HuH-7.5 (cell line): Measurements from ENCODE around the gene PCDHB1.

ENCODE experiments used
- DNase-seq: peaks from one replicate; pipeline ENCODE4 v3.0.0; 2011; ENCODE audit warnings: low spot score

PCDHB1 gene, protein sequence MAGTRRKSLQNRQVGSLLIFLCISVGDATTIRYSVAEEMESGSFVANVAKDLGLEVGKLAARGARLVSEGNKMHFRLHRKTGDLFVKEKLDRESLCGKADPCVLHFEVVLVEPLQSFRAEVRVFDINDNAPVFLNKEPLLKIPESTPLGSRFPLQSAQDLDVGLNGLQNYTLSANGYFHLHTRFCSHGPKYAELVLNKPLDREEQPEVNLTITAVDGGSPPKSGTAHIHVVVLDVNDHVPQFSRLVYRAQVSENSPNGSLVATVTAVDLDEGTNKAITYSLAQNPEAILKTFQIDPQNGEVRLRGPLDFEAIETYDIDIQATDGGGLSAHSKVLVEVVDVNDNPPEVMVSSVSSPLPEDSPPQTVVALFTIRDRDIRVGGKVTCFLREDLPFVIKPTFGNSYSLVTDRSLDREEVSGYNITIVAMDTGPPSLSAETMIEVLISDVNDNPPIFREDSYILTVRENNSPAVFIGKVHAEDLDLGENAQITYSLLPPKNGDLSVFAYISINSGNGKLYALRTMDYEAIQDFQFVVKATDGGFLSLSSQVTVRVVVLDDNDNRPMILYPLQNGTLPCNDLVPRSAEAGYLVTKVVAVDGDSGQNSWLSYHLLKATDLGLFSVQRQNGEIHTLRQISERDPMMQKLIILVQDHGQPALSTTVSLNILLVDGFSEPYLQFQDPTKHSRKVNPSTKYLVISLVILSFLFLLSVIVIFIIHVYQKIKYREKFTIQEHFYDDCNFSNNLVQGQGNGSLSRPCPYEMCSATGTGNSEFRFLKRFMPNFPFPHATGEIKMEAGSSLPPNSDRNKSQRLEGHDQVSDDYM

DNA sequence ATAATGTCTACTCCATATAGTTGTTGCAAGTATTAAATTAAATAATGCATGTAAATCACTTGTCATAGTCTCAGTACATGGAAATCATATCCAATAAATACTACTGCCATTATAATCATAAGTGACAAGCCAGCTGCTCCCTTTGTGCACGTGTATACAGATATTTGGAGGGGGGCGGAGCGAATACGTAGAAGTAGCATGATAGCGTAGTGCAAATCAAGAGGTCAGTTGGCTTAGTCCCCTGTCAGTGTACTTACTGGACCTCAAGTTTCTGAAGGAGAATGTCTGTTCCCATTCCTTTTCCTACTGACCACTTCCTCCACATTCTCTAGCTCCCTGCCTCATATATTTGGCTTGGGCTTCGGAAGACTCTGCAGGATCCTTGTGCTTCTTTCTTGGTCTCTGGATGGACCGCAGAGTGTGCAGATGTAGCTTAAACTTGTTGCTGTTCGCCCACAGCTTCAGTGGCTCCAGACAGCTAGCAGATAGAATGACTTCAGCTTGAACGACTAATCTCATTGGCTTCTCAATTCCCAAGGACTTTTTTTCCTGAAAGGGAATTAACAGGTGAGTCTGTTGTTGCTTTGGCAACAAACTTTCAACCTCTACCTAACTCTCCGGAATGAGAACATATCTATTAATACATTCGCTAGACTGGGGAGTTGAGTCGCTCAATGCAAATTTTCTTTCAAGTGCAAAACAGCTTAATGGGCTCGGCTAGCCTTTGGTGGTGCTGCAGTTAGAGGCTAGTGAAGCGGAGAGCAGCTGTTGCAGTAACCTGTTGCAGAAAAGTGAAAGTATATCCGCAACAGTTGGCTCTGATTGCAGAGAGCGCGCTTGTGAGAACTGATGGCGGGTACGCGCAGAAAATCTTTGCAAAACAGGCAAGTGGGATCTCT, at the start of gene PCDHB1:
Gene PCDHB1, plus strand, starts transcription at position 753 of the 899 bp plus-strand sequence. Its CDS starts 97 bp downstream, at position 850.
- DNase-seq, result no peak

DNA sequence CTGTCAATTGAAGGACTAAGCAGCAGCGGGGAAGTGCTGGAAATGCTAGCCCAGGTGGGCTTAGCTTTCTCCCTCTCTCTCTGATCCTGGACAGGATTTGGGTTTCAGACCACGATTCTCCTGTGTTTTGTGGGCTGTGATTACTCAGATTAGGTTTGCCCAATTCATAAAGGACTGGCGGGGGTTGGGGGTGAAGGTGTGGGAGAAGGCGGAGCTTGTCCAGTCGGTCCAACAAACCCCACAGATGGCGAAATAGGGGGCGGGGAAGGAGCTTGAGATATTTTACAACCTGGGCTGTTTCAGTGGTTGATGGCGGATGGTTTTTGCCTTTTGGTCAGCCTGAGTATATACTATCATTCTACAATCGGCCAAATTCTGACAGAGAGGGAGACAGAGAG, 49.7 kb upstream of the PCDHB1 start:
- no peak for DNase-seq

DNA sequence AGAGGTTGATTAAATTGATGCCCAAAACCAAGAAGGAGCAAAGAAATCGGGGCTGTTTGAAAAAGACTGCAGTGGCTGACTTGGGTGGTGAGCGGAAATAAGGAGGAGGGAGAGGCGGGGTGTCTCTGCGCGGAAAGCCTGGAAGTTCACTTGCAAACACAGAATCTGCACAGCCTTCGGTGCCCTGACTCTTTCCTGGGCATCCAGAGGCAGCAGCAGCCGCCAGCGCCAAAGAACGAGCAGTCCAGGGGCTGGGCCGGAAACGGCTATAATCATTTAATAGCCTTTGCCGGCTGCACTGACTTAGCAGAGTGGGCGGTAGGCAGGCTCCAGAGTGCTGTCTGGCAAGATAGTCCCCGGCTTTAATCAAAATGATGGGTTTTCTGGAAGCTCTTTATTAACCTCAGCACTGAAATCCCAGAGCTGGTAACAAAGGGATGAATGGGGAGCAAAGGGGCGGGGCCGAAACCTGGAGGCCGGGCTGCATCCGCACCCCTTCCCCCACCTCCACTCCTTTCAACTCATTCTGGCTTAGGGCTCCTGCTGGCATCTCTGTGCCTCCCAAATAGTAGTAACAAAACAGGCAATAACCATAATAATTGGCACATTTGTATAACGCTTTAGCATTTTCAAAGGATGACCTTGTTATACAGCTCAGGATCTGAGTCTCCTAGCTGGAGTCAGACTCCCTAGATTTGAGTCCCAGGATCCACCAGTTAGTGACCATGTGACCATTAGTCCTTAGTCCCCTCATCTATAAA, 49.1 kb upstream of the PCDHB1 start:
- no peak for DNase-seq

DNA sequence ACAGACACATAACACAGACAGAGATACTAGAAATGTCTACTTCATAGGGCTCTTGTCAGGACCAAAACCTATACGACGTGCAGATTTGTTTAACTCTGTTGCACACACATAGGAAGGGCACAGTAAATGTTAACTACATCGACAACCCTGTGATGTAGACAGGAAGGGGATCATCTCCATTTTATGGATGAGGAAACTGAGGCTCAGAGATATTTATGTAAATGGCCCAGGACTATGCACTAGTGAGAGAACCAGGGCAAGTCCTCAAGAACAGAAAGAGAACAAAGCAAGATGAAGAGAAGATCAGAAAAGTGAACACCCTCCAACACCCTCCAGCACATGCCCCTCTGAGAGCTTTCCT, 48.6 kb upstream of the PCDHB1 start:
- DNase-seq, result no peak

DNA sequence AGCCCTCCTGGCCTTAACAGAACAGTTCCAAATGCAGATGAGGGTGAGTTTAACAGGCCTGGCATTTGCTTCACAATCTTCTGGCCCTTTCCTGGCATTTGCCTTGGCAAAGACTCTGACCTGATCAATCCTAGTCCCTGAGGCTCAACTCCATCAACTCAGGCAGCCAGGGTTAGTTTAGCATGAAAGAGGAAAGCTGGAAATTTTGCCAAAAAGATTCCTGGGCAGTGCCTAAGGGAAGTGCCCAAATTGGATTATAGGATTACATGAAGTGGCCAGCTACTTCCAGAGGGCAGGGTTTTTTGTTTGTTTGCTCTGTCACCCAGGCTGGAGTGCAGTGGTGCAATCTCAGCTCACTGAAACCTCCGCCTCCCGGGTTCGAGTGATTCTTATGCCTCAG, 48.1 kb upstream of the PCDHB1 start:
- DNase-seq, result no peak

DNA sequence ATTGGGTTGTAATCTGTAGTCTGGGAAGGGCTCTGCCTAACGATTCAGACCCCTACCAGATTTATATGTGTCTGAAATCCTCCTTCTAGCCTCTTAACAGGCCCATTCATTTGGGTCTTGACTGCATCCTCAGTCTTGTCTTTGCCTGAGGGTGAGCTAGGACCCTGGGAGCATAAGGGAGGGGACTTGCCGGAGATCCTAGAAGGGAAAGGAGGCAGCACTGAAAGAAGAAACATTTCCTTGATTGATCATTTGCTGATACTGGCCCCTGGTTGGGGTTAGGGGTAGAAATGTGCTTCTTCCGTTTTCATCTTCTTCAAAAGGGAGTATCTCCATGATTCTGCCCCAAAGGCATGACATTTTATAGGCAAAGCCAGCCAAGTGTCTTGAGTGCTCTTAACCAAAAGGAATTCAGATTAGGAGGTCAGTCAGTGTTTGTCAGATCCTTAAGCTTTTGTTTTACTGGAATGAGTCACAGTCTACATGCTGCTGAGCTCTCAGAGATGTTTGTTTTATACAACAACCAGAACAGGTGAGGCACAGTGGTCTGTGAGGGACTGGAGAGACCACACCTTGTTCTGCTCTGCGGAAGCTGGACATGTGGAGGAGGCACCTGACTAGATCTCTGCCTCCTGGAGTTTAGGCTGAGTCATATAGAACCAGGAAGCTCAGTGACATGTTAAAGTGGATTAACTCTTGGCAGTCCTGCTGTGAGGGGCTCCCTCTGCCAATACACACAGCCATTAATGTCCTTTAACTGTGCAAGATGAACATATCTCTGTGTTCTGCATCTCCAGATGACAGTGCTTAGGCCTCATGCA, 47.2 kb upstream of the PCDHB1 start:
- DNase-seq, result no peak

DNA sequence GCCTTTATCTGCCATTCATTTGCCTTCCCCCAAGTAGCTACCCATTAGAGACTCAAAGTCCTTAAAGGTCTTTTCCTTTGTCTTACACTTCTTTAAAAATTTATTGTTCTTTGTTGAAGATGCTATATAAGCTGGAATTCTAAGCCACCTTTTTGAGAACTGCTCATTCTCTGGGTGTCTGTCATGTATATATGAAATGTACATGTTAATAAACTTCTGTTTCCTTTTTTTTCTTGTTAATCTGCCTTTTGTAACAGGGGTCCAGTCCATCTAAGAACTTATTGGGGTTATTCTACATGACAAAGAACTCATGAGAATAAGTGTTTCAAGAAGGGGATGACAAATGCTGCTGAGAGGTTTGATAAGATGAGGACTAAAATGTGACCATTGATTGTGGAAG, 43.4 kb upstream of the PCDHB1 start:
- DNase-seq, result no peak

DNA sequence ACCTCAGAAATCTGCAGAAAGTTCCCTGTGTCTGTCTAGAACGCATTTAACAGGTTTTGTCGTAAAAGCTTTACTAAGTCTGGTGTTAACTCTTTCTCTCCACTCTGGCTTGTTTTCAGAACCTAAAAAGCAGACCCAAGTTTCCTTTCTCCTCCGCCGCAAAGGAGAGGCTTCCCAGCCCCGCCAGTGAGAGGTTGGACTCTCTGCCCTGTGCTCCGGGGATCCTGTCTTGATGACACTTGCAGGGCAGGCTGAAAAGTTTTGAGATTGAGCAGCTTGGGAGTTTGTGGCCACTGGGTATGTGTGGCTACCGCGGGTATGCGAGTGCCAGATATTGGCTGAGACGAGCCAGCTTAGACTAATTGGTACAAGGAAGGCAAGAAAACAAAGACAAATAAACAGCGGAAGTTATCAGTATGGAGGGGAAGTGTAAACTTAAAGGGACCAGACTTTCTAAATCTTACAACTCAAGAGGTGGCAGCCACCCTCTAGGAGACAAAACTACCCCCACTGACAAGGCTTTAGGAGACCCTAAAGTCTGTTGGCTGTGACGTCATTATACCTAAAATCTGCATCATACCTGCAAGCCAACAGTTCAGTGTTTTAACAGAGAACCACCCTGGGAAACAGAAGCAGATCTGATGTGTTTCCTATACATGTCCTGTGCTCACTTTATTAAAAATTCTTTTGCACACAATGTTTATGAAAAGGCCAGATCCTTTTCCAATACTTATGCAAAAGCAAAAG, 41.0 kb upstream of the PCDHB1 start:
- no peak for DNase-seq

DNA sequence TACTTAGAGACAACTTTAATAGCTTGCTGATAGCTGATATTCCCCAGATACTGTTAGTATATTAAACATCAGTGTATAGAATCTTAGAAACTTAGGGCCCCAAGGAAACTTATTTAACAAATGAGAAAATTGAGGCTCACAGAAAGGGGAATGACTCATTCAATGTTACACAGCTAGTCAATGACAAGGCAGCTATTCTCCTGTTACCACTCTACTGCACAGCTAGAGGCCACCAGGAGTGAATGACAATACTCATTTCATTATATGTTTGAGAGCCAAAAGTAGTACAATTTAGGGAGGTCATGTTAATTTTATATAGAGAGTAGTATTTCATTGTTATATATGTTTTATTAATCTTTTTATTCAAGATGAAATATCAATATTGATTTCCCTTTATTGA, 33.2 kb upstream of the PCDHB1 start:
- DNase-seq, result no peak

DNA sequence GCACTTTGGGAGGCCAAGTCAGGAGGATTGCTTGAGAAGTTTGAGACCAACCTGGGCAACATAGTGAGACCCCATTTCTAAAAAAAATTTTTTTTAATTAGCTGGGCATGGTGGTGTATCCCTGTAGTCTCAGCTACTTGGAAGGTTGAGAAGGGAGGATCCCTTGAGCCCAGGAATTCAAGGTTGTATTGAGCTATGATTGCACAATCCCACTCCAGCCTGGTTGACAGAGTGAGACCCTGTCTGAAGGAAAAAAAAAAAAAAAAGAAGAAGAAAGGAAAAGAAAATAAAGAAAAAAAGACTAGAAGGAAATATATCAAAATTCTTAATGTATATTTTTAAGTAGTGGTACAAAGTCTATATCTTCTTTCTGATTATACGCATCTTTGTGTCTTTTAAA, 28.8 kb upstream of the PCDHB1 start:
- no peak for DNase-seq

DNA sequence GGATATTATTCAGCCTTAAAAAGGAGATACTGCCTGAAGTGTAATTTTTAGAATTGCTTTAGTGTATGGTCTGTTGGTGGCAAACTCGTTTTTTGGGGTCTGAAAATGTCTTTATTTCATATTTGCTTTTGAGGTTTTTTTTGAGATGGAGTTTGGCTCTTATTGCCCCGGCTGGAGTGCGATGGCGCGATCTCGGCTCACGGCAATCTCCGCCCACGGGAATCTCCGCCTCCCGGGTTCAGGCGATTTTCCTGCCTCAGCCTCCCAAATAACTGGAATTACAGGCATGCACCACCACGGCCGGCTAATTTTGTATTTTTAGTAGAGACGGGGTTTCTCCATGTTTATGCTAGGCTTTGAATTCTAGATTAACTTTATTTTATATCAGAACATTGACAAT, 20.2 kb upstream of the PCDHB1 start:
- DNase-seq, result no peak

DNA sequence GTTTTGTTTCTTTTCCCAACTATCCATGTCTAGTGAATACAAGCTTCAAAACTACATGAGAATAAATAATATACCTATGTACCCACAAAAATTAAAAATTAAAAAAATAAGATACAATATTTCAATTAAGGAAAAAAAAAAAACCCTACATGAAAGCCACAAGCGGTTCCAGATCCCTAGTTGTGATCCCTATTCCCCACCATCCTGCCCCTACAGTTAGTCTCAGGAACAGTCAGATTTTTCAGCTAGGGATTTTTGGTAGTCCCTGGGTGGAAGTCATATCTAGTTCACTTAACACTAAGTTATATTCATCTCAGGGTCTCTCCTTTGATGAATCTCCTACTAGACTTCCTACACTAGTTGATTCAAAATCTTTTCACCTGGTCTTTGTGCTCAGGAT, 18.5 kb upstream of the PCDHB1 start:
- DNase-seq, result no peak

DNA sequence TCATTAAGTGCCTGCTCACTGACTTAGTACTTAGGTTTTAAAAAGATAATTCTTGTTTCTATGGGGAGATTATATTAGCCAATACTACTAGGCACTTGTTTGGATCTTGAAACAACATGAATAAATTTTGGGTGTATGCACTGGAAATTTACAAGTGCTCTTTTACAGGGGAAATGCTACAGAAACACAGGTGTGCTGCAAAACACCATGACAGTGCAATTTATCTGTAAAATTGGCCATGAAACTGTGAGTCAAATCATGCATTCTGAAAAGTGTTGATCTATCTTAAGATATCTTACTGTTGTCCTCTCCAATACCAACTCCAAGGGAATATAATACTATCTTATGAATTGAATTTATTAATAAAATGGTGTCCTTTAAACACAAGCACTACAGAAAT, 12.1 kb upstream of the PCDHB1 start:
- DNase-seq, result no peak

DNA sequence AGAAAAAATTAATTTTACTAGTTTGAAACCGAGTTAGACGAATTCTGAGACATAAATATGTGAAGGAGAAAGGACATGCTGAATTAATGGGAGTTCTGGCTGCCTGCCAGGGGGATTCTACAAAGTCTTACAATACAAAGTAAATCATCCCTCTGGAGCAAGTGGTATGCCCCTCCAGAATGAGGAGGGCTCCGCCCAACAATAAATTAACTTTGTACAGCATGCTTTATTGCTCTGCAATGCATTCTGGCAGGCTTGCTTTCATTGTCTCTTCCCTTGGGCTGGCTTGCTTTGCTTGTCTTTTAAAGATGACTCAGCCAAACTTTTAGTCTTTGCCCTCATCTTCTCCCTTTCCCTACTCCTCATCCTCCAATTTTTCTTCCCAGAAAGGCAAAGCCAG, 11.7 kb upstream of the PCDHB1 start:
- no peak for DNase-seq

DNA sequence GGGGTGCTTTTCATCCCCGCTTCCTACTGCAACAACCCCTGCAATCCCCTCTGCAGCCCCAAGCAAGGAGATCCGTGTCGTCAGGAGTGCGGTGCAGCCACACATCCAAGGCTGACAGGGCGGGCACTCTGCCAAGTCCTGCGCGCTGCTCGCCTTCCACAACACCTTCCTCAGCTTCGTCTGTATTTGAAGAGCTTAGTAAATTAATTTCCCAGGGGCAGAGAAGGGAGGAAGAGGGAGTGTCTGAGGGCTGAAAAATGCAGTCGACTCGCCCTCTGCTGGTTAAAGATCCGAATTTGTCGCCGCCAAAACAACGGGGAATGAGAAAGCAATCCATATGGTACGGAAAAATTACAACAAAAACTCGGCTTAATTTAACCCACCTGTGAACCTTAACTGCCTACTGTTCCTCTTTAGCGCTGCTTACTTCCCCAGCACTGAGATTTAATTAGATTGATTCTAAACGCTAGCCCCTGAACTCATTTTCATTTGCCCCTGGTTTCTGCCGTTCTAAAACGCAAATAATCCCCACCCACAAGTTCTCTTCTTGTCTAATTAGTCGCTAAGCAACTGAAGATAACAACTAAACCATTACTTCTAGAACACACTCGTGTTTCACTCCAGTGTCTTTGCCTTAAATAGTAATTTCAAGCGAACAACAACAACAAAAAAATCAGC, 10.9 kb upstream of the PCDHB1 start:
- peak; percentile 9 for DNase-seq

DNA sequence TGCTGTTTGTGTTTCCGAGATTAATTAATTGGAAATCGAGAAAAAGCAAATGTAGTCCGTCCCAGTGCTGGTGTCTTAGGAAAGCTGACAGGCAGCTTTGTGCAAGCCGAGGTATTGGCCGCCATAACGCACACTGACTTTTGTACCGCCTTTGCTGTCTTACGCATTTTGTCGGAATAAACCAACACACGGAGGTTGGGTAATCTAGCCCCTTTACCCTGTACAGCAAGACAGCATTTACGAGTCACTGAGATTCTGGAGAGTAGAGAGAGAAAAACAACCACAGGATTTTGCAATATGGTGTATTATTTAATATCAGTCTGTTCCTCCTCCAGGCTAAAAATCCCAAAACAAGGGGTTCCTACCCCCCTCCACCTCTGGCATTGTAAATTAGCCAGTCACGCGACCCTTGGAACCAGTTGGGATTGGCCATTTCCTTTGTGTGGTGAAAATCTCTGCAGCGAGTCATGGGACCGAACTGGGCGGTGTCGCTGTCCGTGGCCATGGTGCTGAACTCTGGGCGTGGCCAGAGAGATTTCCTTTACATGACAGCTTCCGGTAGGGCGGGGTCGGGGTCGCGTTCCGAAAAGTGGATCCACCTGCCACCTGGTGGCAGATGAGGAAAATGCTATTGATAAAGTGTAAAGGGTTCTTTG, 10.3 kb upstream of the PCDHB1 start:
- peak; percentile 50 for DNase-seq

DNA sequence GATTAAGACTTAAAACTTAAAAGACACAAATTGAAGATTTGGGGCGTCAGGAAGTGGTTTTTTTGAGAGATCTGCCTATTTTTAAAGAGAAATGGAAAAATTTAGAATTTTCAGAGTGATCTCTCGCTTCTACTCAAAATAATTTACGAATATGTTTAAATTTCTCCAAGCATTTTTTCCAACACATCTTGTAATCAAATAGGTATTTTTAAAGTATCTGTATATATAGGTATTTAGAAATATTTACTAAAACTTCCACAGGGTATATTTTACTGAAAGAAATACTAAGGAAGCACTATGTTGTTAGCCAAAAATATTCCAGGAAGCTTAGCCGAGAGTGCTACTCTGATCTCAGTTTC, 9.8 kb upstream of the PCDHB1 start:
- no peak for DNase-seq

DNA sequence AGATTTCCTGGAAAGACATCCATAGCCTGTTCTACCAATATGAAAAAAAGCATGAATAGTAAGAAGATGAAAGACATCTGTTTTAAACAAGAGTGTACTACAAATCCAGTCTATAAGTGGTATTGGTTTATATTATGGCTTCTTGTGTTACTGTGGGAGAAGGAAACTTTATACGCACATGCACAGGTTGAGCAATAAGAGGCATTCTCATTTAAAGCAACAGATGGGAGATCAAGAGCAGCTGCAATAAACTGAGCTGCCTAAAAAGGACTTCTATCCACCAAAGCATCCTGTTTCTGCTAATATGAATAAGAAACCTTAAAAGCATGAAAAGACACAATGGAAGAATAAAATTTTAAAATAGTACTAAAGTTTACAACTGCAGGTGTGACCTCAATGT, 8.6 kb upstream of the PCDHB1 start:
- DNase-seq, result no peak

DNA sequence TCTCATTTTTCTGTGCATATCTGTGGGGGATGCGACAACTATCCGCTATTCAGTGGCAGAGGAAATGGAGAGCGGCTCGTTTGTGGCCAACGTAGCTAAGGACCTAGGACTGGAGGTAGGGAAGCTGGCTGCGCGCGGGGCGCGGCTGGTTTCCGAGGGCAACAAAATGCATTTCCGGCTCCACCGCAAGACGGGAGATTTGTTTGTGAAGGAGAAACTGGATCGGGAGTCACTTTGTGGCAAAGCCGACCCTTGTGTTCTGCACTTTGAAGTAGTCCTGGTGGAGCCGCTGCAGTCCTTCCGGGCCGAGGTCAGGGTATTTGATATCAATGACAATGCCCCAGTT, 320 bp downstream of the PCDHB1 start:
- DNase-seq, result no peak
